GM12878 (cell line): ENCODE data around the gene POLD4. TPM values are rescaled to one million over a fixed set of nuclear protein-coding genes. Genes with fewer than 3 reads are reported as not detected.
A peak's percentile ranks its signal among the peaks of the same experiment; 100 is the strongest.

Experiments used
- ATAC-seq: fragments of 200-7000 bp; cut with Tn5 transposase; 3 replicates; pipeline ENCODE4 v1.9.1; 2020; ENCODE audit warnings: mild to moderate bottlenecking, moderate library complexity
- BruUV-seq: library from RNA; stranded (reverse); fragments of 400-500 nt; replicated peaks from 2 replicates; lab custom pipeline; 2021; lab: Mats Ljungman, UMichigan
- CTCF ChIA-PET: fragments of 300-600 bp; sonication (Branson Sonifier 250); formaldehyde crosslinking; extraction: SDS; loops from one replicate; lab custom pipeline; 2021; ENCODE audit warnings: inconsistent platforms; lab: Yijun Ruan, JAX
- POLR2A ChIA-PET: fragments of 350-600 bp; formaldehyde crosslinking; extraction: SDS; loops from one replicate; lab custom pipeline; 2021; ENCODE audit warnings: inconsistent platforms; lab: Charles Lee
- RAD21 ChIA-PET: fragments of 300-600 bp; sonication (Branson Sonifier 250); formaldehyde crosslinking; loops from one replicate; lab custom pipeline; 2023; ENCODE audit warnings: antibody characterized with exemption; ENCODE audit not compliant: unreplicated experiment; lab: Charles Lee
- SMC1A ChIA-PET: fragments of 300-600 bp; sonication (Branson Sonifier 250); formaldehyde crosslinking; loops from one replicate; lab custom pipeline; 2023; ENCODE audit not compliant: unreplicated experiment, uncharacterized antibody; lab: Charles Lee
- DNase-seq: peaks from one replicate; pipeline ENCODE4 v3.0.0-alpha.2; 2011; ENCODE audit warnings: low read depth, low spot score
- FAIRE-seq: peaks from 3 replicates; lab custom pipeline; 2011; peaks lifted over from hg19 to GRCh38; lab: Jason Lieb, UNC
- H2AFZ ChIP-seq: 2 replicates; pipeline ENCODE4 v1.6.0; 2011; ENCODE audit warnings: low read depth, low read length, control low read depth; ENCODE audit not compliant: control insufficient read depth
- H3K27ac ChIP-seq: 2 replicates; pipeline ENCODE4 v1.5.1; 2011; ENCODE audit warnings: control low read depth; ENCODE audit not compliant: control insufficient read depth, insufficient read depth
- H3K27me3 ChIP-seq, 2 experiments: replicated peaks in 1 of 2; 2 replicates each; pipeline versions ENCODE4 v1.6.0 to v1.6.1; 2011; ENCODE audit warnings: low read length in 1 of 2; ENCODE audit not compliant: control insufficient read depth in 2 of 2, insufficient read depth in 2 of 2
- H3K36me3 ChIP-seq, 2 experiments: 2 replicates each; pipeline ENCODE4 v1.5.1; 2011; ENCODE audit warnings: low read length in 1 of 2; ENCODE audit not compliant: control insufficient read depth in 2 of 2, insufficient read depth in 2 of 2
- H3K4me1 ChIP-seq: 2 replicates; pipeline ENCODE4 v1.6.1; 2011; ENCODE audit warnings: mild to moderate bottlenecking, low read length, moderate library complexity, mixed read lengths; ENCODE audit not compliant: control insufficient read depth, insufficient read depth
- H3K4me2 ChIP-seq: 2 replicates; pipeline ENCODE4 v1.6.0; 2011; ENCODE audit warnings: control low read depth; ENCODE audit not compliant: control insufficient read depth, insufficient read depth
- H3K4me3 ChIP-seq: fragments of 200-600 bp; sonication (generic); 2 replicates; pipeline ENCODE4 v1.5.1; 2016
- H3K79me2 ChIP-seq: 2 replicates; pipeline ENCODE4 v1.6.0; 2011; ENCODE audit warnings: low read length; ENCODE audit not compliant: control insufficient read depth, insufficient read depth
- H3K9ac ChIP-seq: 2 replicates; pipeline ENCODE4 v1.8.0; 2011; ENCODE audit warnings: low read length, control low read depth, mixed read lengths; ENCODE audit not compliant: control insufficient read depth, insufficient read depth
- H3K9me3 ChIP-seq: replicated peaks from 3 replicates; pipeline ENCODE4 v1.5.1; 2011; ENCODE audit warnings: mild to moderate bottlenecking, low read length; ENCODE audit not compliant: control insufficient read depth, insufficient read depth
- H4K20me1 ChIP-seq: 2 replicates; pipeline ENCODE4 v1.6.0; 2011; ENCODE audit not compliant: control insufficient read depth, insufficient read depth
- BACH1 ChIP-seq: fragments of 450-650 bp; IDR thresholded peaks from 2 replicates; pipeline ENCODE4 v1.6.1; 2017; ENCODE audit warnings: mild to moderate bottlenecking, borderline replicate concordance
- HDAC2 ChIP-seq: fragments of 200-600 bp; sonication (generic); IDR thresholded peaks from 2 replicates; pipeline ENCODE4 v1.6.1; 2017
- JUNB ChIP-seq: IDR thresholded peaks from 2 replicates; pipeline ENCODE4 v1.6.1; 2016; ENCODE audit warnings: antibody characterized with exemption, mild to moderate bottlenecking
- PAX5 ChIP-seq: IDR thresholded peaks from 2 replicates; pipeline ENCODE4 v1.6.1; 2011; ENCODE audit warnings: low read depth, low read length, borderline replicate concordance
- POLR2A ChIP-seq: IDR thresholded peaks from 2 replicates; pipeline ENCODE4 v1.6.1; 2011; ENCODE audit warnings: low read depth, mild to moderate bottlenecking, low read length
- SPI1 ChIP-seq: IDR thresholded peaks from 2 replicates; pipeline ENCODE4 v1.6.1; 2011; ENCODE audit warnings: low read depth, mild to moderate bottlenecking, low read length, moderate library complexity, borderline replicate concordance; ENCODE audit not compliant: insufficient read depth
- TARDBP ChIP-seq: IDR thresholded peaks from 2 replicates; pipeline ENCODE4 v1.6.1; 2016; ENCODE audit warnings: borderline replicate concordance
- WGBS: methylation state at CpG from one replicate; pipeline ENCODE4 v1.1.6; 2016; ENCODE audit warnings: low lambda C conversion rate; ENCODE audit not compliant: insufficient replicate concordance, insufficient coverage; ENCODE audit errors: missing lambda C conversion rate; 5-methylcytosine and 5-hydroxymethylcytosine counted together
- in situ Hi-C: fragments of 300-500 bp; cut with MboI; formaldehyde crosslinking; loops from 9 replicates; pipeline ENCODE4 v1.14.3; 2018; ENCODE audit warnings: mixed read lengths
- intact Hi-C: fragments of 100-400 bp; cut with micrococcal nuclease; formaldehyde crosslinking; loops from one replicate; pipeline ENCODE4 v1.14.2; 2022; ENCODE audit not compliant: unreplicated experiment
- polyA plus RNA-seq, 11 experiments: library from polyadenylated mRNA; depleted of rRNA in 4 of 11; unstranded in 6 of 11; stranded (reverse) in 5 of 11; fragments of >200 nt; fragmentation: Nextera tagmentation in 4 of 11; fragmentation: Illumina TruSeq in 1 of 11; extraction: Ambion mirVana in 4 of 11; extraction: Trizol in 1 of 11; gene quantifications; 1 replicate in 1 of 11; 2 replicates in 10 of 11; pipeline versions ENCODE4 v1.2.1 to v1.2.3, GENCODE V29; 2011 to 2016; ENCODE audit warnings: inconsistent platforms in 2 of 11, missing spikeins in 2 of 11, low read depth in 1 of 11
- total RNA-seq, 4 experiments: library from RNA; depleted of rRNA in 3 of 4; stranded (reverse); fragments of >200 nt in 3 of 4; fragmentation: Illumina TruSeq in 1 of 4; extraction: Trizol in 1 of 4; gene quantifications; 2 replicates each; pipeline versions ENCODE4 v1.2.1 to v1.2.3, GENCODE V29; 2013 to 2021
- TF ChIP-seq, protein P1 (sequence below), 3 experiments: IDR thresholded peaks in 2 of 3; conservative IDR thresholded peaks in 1 of 3; 2 replicates each; pipeline ENCODE4 v1.5.1; 2011; ENCODE audit warnings: low read depth in 3 of 3, low read length in 3 of 3, mild to moderate bottlenecking in 3 of 3, control low read depth in 2 of 3, moderate library complexity in 2 of 3, inconsistent platforms in 1 of 3, mixed read lengths in 1 of 3; ENCODE audit not compliant: control insufficient read depth in 2 of 3, insufficient read depth in 1 of 3; ENCODE audit errors: extremely low read depth in 1 of 3

The POLD4 gene
- total and polyA plus RNA-seq, 10 of the 15 experiments (the other 5 are each of a cell fraction or from before 2014, with no cell fraction given), result 8.1 to 176 (median 88.1) TPM

DNA sequence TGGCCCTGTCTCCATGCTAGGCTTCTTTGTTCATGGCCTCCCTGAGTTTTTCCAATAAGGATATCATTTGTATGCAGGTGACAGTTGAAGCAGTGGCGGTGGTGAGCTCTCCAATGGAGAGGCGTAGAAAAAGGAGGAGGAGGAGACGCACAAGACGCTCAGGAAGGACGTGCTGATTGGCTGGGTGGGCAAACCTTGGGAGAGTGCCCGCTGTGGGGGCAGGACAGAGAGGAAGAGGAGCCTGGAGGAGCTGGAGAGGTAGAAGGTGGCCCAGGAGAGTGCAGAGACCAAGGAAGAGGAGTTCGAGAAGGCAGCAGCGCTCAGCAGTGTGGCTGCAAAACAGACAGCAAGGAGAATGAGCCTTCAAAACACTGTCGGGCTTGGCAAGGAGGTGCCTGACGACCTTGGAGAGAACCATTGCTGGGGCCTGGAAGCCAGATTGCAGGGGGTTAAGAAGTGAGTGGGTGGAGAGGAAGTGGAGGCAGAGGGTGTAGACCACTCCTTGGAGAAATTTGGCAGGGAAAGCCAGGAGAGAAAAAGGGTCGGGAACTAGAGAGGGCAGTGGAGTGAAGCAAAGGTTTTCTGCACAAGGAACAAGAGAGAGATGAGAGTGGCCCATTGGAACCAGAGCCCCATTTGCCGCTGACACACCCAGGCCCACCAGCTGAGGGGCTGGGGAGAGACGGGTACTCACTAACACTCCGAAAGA lies 12.5 kb upstream of the POLD4 start (continued):
- TF ChIP-seq, protein P1, sequence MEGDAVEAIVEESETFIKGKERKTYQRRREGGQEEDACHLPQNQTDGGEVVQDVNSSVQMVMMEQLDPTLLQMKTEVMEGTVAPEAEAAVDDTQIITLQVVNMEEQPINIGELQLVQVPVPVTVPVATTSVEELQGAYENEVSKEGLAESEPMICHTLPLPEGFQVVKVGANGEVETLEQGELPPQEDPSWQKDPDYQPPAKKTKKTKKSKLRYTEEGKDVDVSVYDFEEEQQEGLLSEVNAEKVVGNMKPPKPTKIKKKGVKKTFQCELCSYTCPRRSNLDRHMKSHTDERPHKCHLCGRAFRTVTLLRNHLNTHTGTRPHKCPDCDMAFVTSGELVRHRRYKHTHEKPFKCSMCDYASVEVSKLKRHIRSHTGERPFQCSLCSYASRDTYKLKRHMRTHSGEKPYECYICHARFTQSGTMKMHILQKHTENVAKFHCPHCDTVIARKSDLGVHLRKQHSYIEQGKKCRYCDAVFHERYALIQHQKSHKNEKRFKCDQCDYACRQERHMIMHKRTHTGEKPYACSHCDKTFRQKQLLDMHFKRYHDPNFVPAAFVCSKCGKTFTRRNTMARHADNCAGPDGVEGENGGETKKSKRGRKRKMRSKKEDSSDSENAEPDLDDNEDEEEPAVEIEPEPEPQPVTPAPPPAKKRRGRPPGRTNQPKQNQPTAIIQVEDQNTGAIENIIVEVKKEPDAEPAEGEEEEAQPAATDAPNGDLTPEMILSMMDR (IDR thresholded peaks at IDR 0.05 in 2 of 3, conservative IDR thresholded peaks at IDR 0.05 in 1 of 3; ENCODE audit: control insufficient read depth in 2 of 3, extremely low read depth in 1 of 3, insufficient read depth in 1 of 3, low read depth in 3 of 3, low read length in 3 of 3), result no peak
- no peak for TF ChIP-seq HDAC2
- TF ChIP-seq BACH1, result no peak
- TF ChIP-seq SPI1, result no peak
- TF ChIP-seq, all 136 proteins: peak for 0

DNA sequence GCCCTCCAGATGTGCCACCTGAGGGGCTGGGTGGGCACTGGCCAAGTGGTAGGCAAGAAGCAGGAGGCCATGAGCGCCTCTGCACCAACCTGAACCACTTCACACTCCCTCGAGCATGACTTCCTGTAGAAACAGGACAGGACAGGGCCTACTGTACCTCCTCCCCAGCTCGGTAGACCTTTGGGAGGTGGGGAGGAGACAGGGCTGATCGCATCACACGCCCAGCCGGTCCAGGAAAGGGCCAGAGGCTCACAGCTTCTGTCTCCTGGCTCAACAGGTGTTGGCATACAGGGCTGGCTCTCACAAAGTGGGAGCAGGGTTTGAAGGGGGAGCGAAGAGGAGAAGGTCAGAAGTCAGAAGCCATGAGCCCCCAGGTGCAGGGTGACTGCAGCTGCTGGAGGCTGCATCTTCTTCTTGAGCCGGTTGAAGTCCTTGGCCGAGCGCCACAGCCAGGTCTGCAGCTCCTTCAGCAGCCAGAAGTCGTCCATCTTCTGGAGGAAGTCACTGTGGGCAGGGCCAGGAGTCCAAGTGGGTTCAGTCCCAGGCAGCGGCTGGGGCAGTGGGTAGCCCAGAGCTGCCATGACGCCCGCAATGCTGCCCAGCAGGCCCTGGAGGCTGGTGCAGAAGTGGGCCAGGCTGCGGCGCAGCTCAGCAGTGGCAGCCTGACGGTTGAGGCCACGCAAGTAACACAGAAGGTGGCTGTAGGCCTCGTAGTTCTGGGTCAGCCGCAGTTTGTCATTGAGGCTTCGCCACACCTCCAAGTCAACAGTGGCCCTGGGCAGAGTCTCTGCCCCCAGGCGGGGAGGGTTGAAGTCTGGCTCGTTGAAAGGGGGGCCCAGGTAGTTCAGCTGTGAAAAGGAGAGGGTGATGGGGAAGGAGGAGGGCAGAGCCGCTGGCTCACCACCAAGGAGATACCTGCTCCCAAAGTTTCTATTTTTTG lies 11.7 kb upstream of the POLD4 start:
- no peaks in the 10 kb centered on the region for H3K9me3 ChIP-seq
- peak; percentile 11; the same call in 1 of the 3 replicates for ATAC-seq
- 61% methylated on average over 24 of the region's 24 CpGs for WGBS
- ChIA-PET CTCF (interaction anchor here (0.9 to 26.2 kb wide), 4 partner anchors 8 to 15 kb away, joined by 3 to 1301 read pairs (median 10); partner anchors contain the start of genes CLCF1 and RAD9A), POLR2A (interaction anchor here (0.5 kb wide), 1 partner anchor 8 kb away, joined by 3 read pairs; no protein-coding TSS in a partner anchor)
- H3K4me1 ChIP-seq, result peaks cover 11% of the 10 kb centered on the region
- no peaks in the 10 kb centered on the region for H3K36me3 ChIP-seq
- TF ChIP-seq TARDBP (no peak), PAX5 (no peak), POLR2A (no peak), JUNB (no peak)
- TF ChIP-seq, protein P1 (IDR thresholded peaks at IDR 0.05 in 2 of 3, conservative IDR thresholded peaks at IDR 0.05 in 1 of 3; ENCODE audit: control insufficient read depth in 2 of 3, extremely low read depth in 1 of 3, insufficient read depth in 1 of 3, low read depth in 3 of 3, low read length in 3 of 3), result no peak
- TF ChIP-seq, all 136 proteins: peak for 0
- no peak overlapping the region for H3K9ac ChIP-seq
- no peak for FAIRE-seq
- H3K4me3 ChIP-seq, result no peak overlapping the region
- intact Hi-C loops, result no loop called here
- H3K27ac ChIP-seq, result no peak overlapping the region
- no peak overlapping the region for H2AFZ ChIP-seq
- ChIA-PET SMC1A (interaction anchor here (1.3 kb wide), 1 partner anchor 17 kb away, joined by 4 read pairs; no protein-coding TSS in a partner anchor), RAD21 (interaction anchor here (1.1 to 4.2 kb wide), 2 partner anchors 16 to 17 kb away, joined by 3 to 24 read pairs; no protein-coding TSS in a partner anchor)
- in situ Hi-C loops, result no loop called here
- H4K20me1 ChIP-seq, result peaks cover 5% of the 10 kb centered on the region; the same call in 1 of the 2 replicates
- H3K79me2 ChIP-seq, result no peaks in the 10 kb centered on the region
- H3K4me2 ChIP-seq, result no peak overlapping the region
- peaks cover 1 to 4% of the 10 kb centered on the region in 2 experiments; a peak in 3 of 4 replicates for H3K27me3 ChIP-seq
- no peak for DNase-seq
- BruUV-seq, result no TSS peak
